ENCODE results near the gene SDF4.
"Not testable (repeated sequence)": the region's sequence is repeated elsewhere in the genome, so short reads cannot be mapped to it uniquely, and the experiment has no call there.

Gene SDF4

DNA sequence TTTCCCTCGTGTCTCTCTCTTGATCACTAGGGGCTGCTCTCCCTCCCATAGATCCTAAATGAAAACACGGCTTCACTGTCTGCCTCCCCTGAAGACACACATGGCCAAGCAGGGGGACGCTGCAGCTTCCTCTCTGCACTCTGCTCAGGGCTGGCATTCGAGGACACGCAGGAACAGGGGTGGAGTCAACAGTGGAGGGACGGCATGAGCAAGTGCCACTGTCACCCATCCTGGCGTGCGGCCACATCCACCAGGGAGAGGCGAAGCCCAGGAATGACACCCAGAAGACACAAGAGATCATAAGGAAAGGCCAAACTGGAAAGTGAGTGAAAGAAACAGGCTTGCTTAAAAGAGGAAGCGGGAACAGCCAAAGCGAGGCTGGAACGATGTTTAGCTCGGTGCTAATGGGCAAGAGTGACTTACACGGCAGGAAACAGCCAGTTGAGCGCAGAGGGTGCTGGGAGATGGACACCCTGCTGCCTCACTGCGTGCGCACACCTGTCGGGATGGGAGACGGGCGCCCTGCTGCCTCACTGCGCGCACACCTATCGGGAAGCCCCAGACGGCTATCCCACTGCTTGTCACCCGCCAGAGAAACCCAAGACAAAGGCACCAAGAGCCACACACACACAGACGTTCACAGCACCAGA lies 28.3 kb upstream of the SDF4 start:
- in situ Hi-C loops (cut with MboI; ENCODE audit: low sequenced_read_pairs) = no loop called here

GRCh38 chr1:1259540-1259939 lies 27.7 kb upstream of the SDF4 start:
- in situ Hi-C loops (cut with MboI; ENCODE audit: low sequenced_read_pairs) = no loop called here

GRCh38 chr1:1259119-1259488 lies 27.3 kb upstream of the SDF4 start:
- in situ Hi-C loops (cut with MboI; ENCODE audit: low sequenced_read_pairs) = no loop called here

GRCh38 chr1:1256956-1257871 lies 25.4 kb upstream of the SDF4 start:
- in situ Hi-C loops (cut with MboI; ENCODE audit: low sequenced_read_pairs) = no loop called here

- in situ Hi-C loops (cut with MboI; ENCODE audit: low sequenced_read_pairs) = no loop called here
Observed at GRCh38 chr1:1255611-1256010, 23.8 kb upstream of the SDF4 start.

GRCh38 chr1:1255078-1255477 lies 23.3 kb upstream of the SDF4 start:
- in situ Hi-C loops (cut with MboI; ENCODE audit: low sequenced_read_pairs) = no loop called here

DNA sequence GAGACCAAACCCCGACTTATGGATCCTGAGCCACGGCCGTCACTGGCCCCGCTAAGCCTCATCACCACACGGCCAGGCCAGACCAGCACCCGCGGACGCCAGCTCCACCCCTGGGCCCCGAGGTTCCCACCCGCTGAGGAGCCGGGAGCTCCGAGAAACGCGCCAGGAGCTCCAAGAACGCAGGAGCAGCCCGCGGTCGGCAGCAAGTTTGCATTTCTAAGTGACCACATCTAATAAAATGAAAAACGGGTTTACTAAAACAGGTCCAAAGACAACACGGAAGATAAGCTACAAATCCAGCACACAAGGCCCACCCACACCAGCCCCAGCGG lies 22.8 kb upstream of the SDF4 start:
- in situ Hi-C loops (cut with MboI; ENCODE audit: low sequenced_read_pairs) = no loop called here

DNA sequence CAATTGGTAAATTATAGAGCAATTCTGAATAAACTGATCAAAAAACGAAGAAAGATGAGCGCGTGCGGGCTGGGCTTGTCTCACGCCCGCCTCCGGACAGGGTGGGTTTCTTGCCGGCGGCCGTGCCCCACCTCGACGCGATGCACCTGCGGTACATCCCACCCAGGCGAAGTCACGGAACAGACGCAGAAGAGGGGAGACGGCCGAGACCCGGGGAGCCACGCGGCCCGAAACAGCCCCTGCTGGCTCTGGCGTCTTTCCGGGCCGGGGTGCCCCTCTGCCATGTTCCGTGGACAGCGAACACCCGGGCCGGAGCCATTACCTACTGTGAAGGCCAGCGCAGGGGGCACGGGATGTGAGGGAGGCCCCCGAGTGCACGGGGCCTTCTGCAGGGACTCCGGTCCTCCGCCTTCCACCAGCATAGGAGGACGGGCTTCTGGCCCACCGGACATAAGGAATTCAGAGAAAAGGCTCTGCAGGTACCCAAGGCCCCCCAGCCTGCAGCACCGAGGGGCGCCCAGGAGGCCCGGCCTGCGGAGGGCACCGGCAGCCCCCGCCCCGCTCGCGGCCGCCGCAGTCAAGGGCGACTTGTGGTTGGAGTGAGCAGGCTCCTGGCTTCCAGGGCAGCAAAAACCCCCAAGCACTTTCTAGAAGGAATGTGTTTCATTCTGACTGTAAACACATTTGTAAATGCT lies 22.3 kb upstream of the SDF4 start:
- in situ Hi-C loops (cut with MboI; ENCODE audit: low sequenced_read_pairs) = no loop called here

- in situ Hi-C loops (cut with MboI; ENCODE audit: low sequenced_read_pairs) = no loop called here
Observed at GRCh38 chr1:1253314-1253713, 21.5 kb upstream of the SDF4 start.

DNA sequence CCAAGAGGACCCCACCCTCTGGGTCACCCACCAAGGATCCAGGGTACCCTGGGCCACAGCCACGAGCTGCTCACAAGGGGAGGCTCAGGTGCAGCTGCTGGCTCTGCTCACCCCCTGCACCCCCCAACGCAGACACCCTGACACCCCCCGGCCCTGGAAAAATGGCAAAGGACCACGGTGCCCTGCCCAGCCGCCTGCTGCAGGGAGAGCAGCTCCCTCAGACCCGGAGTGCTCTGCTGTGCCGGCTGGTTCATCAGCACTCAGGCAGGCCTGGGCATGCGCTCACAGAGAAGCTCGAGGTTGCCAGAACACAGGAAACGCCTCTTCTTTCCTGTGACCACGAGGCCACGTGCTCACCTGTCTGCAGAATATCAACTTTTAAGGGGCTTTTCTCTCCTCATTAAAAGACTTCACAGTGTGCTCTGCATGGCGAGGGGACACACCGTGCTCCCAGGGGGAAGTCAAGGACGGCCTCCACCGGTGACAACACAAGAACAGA lies 19.0 kb upstream of the SDF4 start:
- in situ Hi-C loops (cut with MboI; ENCODE audit: low sequenced_read_pairs) = no loop called here

GRCh38 chr1:1248009-1248913 lies 16.5 kb upstream of the SDF4 start:
- in situ Hi-C loops (cut with MboI; ENCODE audit: low sequenced_read_pairs) = not testable (repeated sequence)

- in situ Hi-C loops (cut with MboI; ENCODE audit: low sequenced_read_pairs) = no loop called here
Observed at GRCh38 chr1:1247341-1247913, 15.6 kb upstream of the SDF4 start.

DNA sequence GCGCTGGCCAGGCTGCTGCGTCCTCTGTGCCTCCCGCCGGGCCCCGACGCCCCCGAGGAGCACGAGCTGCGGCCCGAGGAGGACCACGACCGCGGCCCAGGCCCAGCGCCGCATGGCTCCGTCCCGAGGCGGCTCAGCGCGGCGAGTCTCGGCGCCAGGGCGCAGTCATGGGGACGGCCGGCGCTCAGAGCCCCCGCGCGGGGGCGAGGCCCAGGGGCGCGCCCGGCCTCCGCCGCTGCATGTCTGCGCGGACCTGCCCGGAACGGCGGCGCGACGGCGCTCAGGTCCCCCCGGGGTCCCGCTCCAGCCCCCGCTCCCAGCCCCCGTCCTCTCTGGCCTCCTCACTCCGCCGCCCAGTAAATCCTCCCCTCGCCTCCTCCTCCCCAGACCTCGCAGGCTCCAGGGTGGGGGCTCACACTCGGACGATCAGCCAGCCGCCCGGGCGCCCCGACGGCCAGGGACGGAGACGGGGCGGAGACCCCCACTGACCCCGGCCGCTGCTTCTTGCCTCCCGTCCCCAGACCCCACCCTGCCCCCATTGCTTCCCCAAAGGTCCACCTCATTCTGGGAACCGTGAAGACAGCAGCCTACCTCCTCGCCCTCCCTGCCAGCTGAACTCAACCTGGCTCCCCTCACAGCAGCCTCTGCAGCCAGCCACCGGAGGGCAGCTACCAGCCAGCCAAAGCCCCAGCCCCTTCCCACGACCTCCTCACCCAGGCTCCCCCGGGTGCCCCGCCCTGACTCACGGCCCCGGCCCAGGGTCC lies 15.0 kb upstream of the SDF4 start, which contains the start of gene C1QTNF12:
TSS of gene C1QTNF12 (minus strand) at position 146 of the 764 bp plus-strand sequence. CDS start at position 114, 32 bp downstream.
- in situ Hi-C loops (cut with MboI; ENCODE audit: low sequenced_read_pairs) = no loop called here

- in situ Hi-C loops (cut with MboI; ENCODE audit: low sequenced_read_pairs) = no loop called here
Observed at GRCh38 chr1:1245817-1246576, 14.2 kb upstream of the SDF4 start.

DNA sequence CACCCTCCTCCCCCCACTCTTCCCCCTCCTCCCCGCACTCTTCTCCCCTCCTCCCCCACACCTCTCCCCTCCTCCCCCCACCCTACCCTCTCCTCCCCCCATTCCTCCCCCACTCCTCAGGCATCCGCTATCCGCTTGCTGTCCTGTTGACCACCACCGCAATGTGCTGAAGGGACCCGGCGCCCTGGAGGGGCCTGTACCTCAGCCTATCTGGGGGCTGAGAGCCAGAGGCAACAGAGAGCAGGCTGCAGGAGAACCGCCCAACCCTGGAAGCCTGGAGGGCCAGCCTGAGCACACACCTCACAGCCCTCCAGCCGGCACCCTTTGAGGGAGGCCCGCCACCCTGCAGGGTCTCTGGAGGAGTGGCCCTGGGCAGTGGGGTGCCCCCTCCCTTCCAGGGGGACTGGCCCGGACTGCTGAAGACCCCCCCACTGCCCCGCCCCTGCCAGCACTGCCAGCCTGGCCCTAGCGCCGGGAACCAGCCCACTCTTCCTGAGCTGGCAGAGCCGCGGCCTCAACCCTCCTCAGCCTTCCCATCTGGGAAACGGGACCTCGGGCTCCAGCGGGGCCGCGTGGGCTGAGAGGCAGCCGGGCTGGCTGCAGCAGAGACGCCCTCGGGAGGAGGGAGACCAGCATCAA lies 13.5 kb upstream of the SDF4 start:
- in situ Hi-C loops (cut with MboI; ENCODE audit: low sequenced_read_pairs) = no loop called here

GRCh38 chr1:1244192-1244811 lies 12.5 kb upstream of the SDF4 start:
- in situ Hi-C loops (cut with MboI; ENCODE audit: low sequenced_read_pairs) = no loop called here

DNA sequence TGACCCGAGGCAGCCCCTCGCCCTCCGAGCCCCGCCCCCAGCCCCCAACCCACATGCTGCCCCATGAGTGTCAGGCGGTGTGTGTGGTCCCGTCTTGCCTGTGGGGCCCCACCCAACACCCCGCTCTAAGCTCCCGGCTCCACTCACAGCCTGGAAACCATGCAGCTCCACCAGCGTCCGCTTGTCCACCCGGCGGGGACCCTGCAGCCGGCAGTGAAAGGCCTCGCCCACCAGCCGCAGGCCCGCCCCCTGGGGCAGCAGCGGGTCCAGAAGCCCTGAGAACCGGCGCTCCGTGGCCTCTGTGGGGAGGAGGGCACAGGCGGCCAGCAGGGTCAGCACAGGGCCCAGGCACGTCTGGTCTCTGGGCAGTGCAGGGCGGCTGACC lies 12.0 kb upstream of the SDF4 start:
- in situ Hi-C loops (cut with MboI; ENCODE audit: low sequenced_read_pairs) = no loop called here

GRCh38 chr1:1243266-1243660 lies 11.5 kb upstream of the SDF4 start:
- in situ Hi-C loops (cut with MboI; ENCODE audit: low sequenced_read_pairs) = no loop called here

Measured in HL-60/S4 (cell line).